PC-3 (cell line): ENCODE measurements around the gene OR10Z1. TPM values are rescaled to one million over a fixed set of nuclear protein-coding genes. Genes with fewer than 3 reads are reported as not detected.

Experiments
- ATAC-seq: fragments of 200-7000 bp; cut with Tn5 transposase; 2 replicates; pipeline ENCODE4 v1.9.1; 2020; ENCODE audit warnings: mild to moderate bottlenecking, moderate library complexity
- BruUV-seq: library from RNA; stranded (reverse); fragments of 400-500 nt; replicated peaks from 2 replicates; lab custom pipeline; 2021; lab: Mats Ljungman, UMichigan
- CTCF ChIA-PET: fragments of 300-600 bp; sonication (Branson Sonifier 250); formaldehyde crosslinking; loops from one replicate; lab custom pipeline; 2022; ENCODE audit warnings: antibody characterized with exemption; lab: Charles Lee
- POLR2A ChIA-PET: fragments of 300-600 bp; sonication (Branson Sonifier 250); formaldehyde crosslinking; loops from one replicate; lab custom pipeline; 2022; ENCODE audit warnings: antibody characterized with exemption; ENCODE audit not compliant: unreplicated experiment; lab: Charles Lee
- DNase-seq: peaks from one replicate; pipeline ENCODE4 v3.0.0-alpha.2; 2015
- H2AFZ ChIP-seq: fragments of 300-600 bp; sonication (generic); 2 replicates; pipeline ENCODE4 v1.6.0; 2016; ENCODE audit warnings: antibody characterized with exemption, low read length
- H3F3A ChIP-seq: fragments of 300-600 bp; sonication (generic); one replicate; pipeline ENCODE4 v1.6.0; 2017; ENCODE audit warnings: antibody characterized with exemption, low read length, control low read depth, mild to moderate bottlenecking; ENCODE audit not compliant: unreplicated experiment
- H3K27ac ChIP-seq: fragments of 300-600 bp; sonication (generic); 2 replicates; pipeline ENCODE4 v1.5.1; 2016; ENCODE audit warnings: mild to moderate bottlenecking, low read length
- H3K27me3 ChIP-seq: fragments of 300-600 bp; sonication (generic); 2 replicates; pipeline ENCODE4 v1.6.1; 2016; ENCODE audit warnings: low read length, mixed read lengths
- H3K36me3 ChIP-seq: fragments of 300-600 bp; sonication (generic); 2 replicates; pipeline ENCODE4 v1.6.1; 2016; ENCODE audit warnings: low read depth, mixed run types, low read length, mixed read lengths
- H3K4me1 ChIP-seq: fragments of 300-600 bp; sonication (generic); 2 replicates; pipeline ENCODE4 v1.5.1; 2016; ENCODE audit warnings: low read length; ENCODE audit not compliant: insufficient read depth
- H3K4me2 ChIP-seq: fragments of 300-600 bp; sonication (generic); 2 replicates; pipeline ENCODE4 v1.6.0; 2016; ENCODE audit warnings: low read length
- H3K4me3 ChIP-seq: fragments of 300-600 bp; sonication (generic); 2 replicates; pipeline ENCODE4 v1.5.1; 2016; ENCODE audit warnings: mild to moderate bottlenecking, low read length, mixed read lengths
- H3K79me2 ChIP-seq: fragments of 300-600 bp; sonication (generic); 2 replicates; pipeline ENCODE4 v1.6.1; 2017; ENCODE audit warnings: low read length, mixed read lengths
- H3K9ac ChIP-seq: fragments of 300-600 bp; sonication (generic); 2 replicates; pipeline ENCODE4 v1.6.0; 2016; ENCODE audit warnings: mild to moderate bottlenecking, low read length
- H3K9me2 ChIP-seq: fragments of 300-600 bp; sonication (generic); replicated peaks from 2 replicates; pipeline ENCODE4 v1.6.1; 2016; ENCODE audit warnings: mixed run types, low read length, mixed read lengths
- H3K9me3 ChIP-seq: fragments of 300-600 bp; sonication (generic); 2 replicates; pipeline ENCODE4 v1.6.1; 2016; ENCODE audit warnings: low read length, mixed read lengths
- H4K20me1 ChIP-seq: fragments of 300-600 bp; sonication (generic); 2 replicates; pipeline ENCODE4 v1.6.1; 2016; ENCODE audit warnings: low read length, mixed read lengths
- EZH2 ChIP-seq: fragments of 300-600 bp; sonication (generic); IDR thresholded peaks from one replicate; pipeline ENCODE4 v1.6.1; 2017; ENCODE audit warnings: antibody characterized with exemption, mild to moderate bottlenecking, low read length; ENCODE audit not compliant: unreplicated experiment
- EZH2phosphoT487 ChIP-seq: fragments of 300-600 bp; sonication (generic); IDR thresholded peaks from 2 replicates; pipeline ENCODE4 v1.6.1; 2018; ENCODE audit warnings: mild to moderate bottlenecking, antibody characterized with exemption, low read length, borderline replicate concordance
- intact Hi-C: fragments of 100-400 bp; cut with micrococcal nuclease; formaldehyde crosslinking; loops from 2 replicates; pipeline ENCODE4 v1.9.0; 2023
- total RNA-seq: library from RNA; depleted of rRNA; stranded (reverse); fragments of >200 nt; gene quantifications from 2 replicates; pipeline ENCODE4 v1.2.3, GENCODE V29; 2014; rRNA removed
- TF ChIP-seq, protein P1 (sequence below): fragments of 300-600 bp; sonication (generic); conservative IDR thresholded peaks from 2 replicates; pipeline ENCODE4 v1.5.1; 2017; ENCODE audit warnings: antibody characterized with exemption, low read depth, mild to moderate bottlenecking, low read length

Gene OR10Z1
- total RNA-seq, 1 experiment from 2014 or later = not detected

- POLR2A ChIA-PET = no interaction called here
- Histone ChIP-seq H3F3A (no peaks in the 10 kb centered on the region), H3K4me2 (no peak overlapping the region), H3K4me1 (no peaks in the 10 kb centered on the region), H3K79me2 (no peaks in the 10 kb centered on the region), H3K4me3 (no peak overlapping the region), H2AFZ (no peak overlapping the region), H3K9me2 (no peaks in the 10 kb centered on the region), H3K36me3 (no peaks in the 10 kb centered on the region), H3K27ac (no peak overlapping the region), H3K9ac (no peak overlapping the region), H3K27me3 (peaks cover 13% of the 10 kb centered on the region), H4K20me1 (no peaks in the 10 kb centered on the region), H3K9me3 (no peaks in the 10 kb centered on the region)
- TF ChIP-seq, protein P1, sequence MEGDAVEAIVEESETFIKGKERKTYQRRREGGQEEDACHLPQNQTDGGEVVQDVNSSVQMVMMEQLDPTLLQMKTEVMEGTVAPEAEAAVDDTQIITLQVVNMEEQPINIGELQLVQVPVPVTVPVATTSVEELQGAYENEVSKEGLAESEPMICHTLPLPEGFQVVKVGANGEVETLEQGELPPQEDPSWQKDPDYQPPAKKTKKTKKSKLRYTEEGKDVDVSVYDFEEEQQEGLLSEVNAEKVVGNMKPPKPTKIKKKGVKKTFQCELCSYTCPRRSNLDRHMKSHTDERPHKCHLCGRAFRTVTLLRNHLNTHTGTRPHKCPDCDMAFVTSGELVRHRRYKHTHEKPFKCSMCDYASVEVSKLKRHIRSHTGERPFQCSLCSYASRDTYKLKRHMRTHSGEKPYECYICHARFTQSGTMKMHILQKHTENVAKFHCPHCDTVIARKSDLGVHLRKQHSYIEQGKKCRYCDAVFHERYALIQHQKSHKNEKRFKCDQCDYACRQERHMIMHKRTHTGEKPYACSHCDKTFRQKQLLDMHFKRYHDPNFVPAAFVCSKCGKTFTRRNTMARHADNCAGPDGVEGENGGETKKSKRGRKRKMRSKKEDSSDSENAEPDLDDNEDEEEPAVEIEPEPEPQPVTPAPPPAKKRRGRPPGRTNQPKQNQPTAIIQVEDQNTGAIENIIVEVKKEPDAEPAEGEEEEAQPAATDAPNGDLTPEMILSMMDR = no peak
- TF ChIP-seq EZH2 (no peak), EZH2phosphoT487 (no peak)
- BruUV-seq = no TSS peak
- DNase-seq (no peak), ATAC-seq (no peak)
- CTCF ChIA-PET = no interaction called here
- intact Hi-C loops = no loop called here
Measured at GRCh38 chr1:158654571-158654970, 49.5 kb downstream of the OR10Z1 start.

Other genes starting within 250 kb of the OR10Z1 start
- gene OR10T2, start 205.8 kb upstream of the OR10Z1 start, total RNA-seq = not detected in 2 replicates
- gene OR10K2, start 179.0 kb upstream of the OR10Z1 start, total RNA-seq = not detected in 2 replicates
- not detected in 2 replicates for gene OR10K1, start 143.4 kb upstream of the OR10Z1 start, total RNA-seq
- gene OR10R2, start 133.0 kb upstream of the OR10Z1 start, total RNA-seq = not detected in 2 replicates
- not detected in 2 replicates for gene OR6Y1, start 50.9 kb upstream of the OR10Z1 start, total RNA-seq
- not detected in 2 replicates for gene OR6P1, start 34.7 kb upstream of the OR10Z1 start, total RNA-seq
- not detected in 2 replicates for gene OR10X1, start 25.4 kb upstream of the OR10Z1 start, total RNA-seq
- not detected in 2 replicates for gene SPTA1, start 81.4 kb downstream of the OR10Z1 start, total RNA-seq
- gene OR6K2, start 95.4 kb downstream of the OR10Z1 start, total RNA-seq = not detected in 2 replicates
- gene OR6K3, start 115.5 kb downstream of the OR10Z1 start, total RNA-seq = not detected in 2 replicates
- not detected in 2 replicates for gene OR6K6, start 149.5 kb downstream of the OR10Z1 start, total RNA-seq
- not detected in 2 replicates for gene OR6N1, start 166.9 kb downstream of the OR10Z1 start, total RNA-seq
- gene OR6N2, start 175.9 kb downstream of the OR10Z1 start, total RNA-seq = not detected in 2 replicates
- not detected in 2 replicates for gene MNDA, start 226.1 kb downstream of the OR10Z1 start, total RNA-seq